Dermis blood vessel endothelial cell (primary cell): Measurements from ENCODE around the gene PALM3. TPM values are rescaled to one million over a fixed set of nuclear protein-coding genes. Genes with fewer than 3 reads are reported as not detected.

Experiments used
- total RNA-seq: library from RNA; depleted of rRNA; stranded (reverse); fragments of >200 nt; gene quantifications from 2 replicates; pipeline ENCODE4 v1.2.3, GENCODE V29; 2014

The PALM3 gene
- total RNA-seq, 1 donor from 2014 or later, result not detected

Other genes with a start within 250 kb of the PALM3 start
- gene NANOS3, start 184.9 kb downstream of the PALM3 start, total RNA-seq, result not detected in 2 replicates
- gene BRME1, start 156.0 kb downstream of the PALM3 start, total RNA-seq, result 0.37 and 0.51 TPM in 2 replicates
- 6.8 and 10.5 TPM in 2 replicates for gene CC2D1A, start 155.9 kb downstream of the PALM3 start, total RNA-seq
- gene PODNL1, start 123.7 kb downstream of the PALM3 start, total RNA-seq, result 0.09 and 0.34 TPM in 2 replicates
- 8.0 and 17.9 TPM in 2 replicates for gene DCAF15, start 109.6 kb downstream of the PALM3 start, total RNA-seq
- 2.0 and 7.5 TPM in 2 replicates for gene RFX1, start 55.8 kb downstream of the PALM3 start, total RNA-seq
- gene RLN3, start 33.9 kb downstream of the PALM3 start, total RNA-seq, result not detected in 2 replicates
- gene IL27RA, start 30.3 kb downstream of the PALM3 start, total RNA-seq, result 4.5 and 11.4 TPM in 2 replicates
- gene MISP3, start 10.7 kb upstream of the PALM3 start, total RNA-seq, result under 0.01 and 0.19 TPM in 2 replicates
- not detected in 2 replicates for gene C19orf67, start 23.7 kb upstream of the PALM3 start, total RNA-seq
- 22.3 and 25.2 TPM in 2 replicates for gene SAMD1, start 28.7 kb upstream of the PALM3 start, total RNA-seq
- 42.7 and 92.6 TPM in 2 replicates for gene PRKACA, start 55.7 kb upstream of the PALM3 start, total RNA-seq
- gene ASF1B, start 74.5 kb upstream of the PALM3 start, total RNA-seq, result 11.4 and 26.8 TPM in 2 replicates
- 5.1 and 6.3 TPM in 2 replicates for gene ADGRL1, start 144.1 kb upstream of the PALM3 start, total RNA-seq